NCI-H128 (cell line): ENCODE measurements around the gene SCTR.

Experiments used
- DNase-seq: peaks from one replicate; lab custom pipeline; 2025; ENCODE audit not compliant: unreplicated experiment; lab: John Stamatoyannopoulos, UW

SCTR gene

GRCh38 chr2:119488245-119489214, 35.8 kb downstream of the SCTR start:
- DNase-seq, result no peak

DNA sequence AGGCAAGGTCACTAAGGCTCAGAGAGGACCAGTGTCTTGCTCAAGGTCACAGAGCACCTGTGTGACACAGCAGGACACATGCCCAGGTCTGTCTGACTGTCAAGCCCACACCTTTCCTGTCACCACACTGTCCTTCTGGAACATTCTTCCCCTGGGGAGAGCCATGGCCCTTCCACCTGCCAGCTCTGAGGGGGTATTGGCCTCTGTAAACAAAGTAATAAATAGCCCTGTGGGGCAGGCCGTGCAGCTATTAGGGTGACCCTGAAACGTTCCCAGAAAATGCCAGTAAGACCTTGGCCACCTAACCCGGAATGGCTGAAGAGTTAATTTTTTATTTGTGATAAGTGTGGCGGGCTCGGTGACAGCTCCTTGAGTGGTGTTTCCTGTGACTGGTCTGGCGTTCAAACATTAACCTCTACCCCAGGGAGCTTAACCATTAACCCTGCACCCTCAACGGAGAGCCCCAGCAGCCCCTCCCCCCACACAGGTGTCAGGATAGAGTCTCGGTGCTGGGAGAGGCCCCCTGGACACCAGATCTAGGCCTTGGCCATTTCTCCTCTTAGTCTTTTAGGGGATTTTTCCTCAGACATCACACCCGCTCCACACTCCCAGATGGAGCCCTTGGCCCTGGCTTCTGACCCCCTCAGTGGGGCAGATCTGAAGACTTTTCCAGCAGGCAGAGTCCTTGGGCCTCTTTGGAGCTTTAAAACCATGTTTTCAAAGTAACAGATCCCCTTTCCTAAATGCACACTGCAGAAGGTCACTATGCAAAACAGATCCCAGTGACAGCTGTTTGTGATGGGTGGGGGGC, 36.6 kb downstream of the SCTR start:
- no peak for DNase-seq

- DNase-seq, result no peak
Observed at GRCh38 chr2:119486886-119487285, 37.4 kb downstream of the SCTR start.

- DNase-seq, result no peak
Observed at GRCh38 chr2:119486196-119486827, 38.0 kb downstream of the SCTR start.

DNA sequence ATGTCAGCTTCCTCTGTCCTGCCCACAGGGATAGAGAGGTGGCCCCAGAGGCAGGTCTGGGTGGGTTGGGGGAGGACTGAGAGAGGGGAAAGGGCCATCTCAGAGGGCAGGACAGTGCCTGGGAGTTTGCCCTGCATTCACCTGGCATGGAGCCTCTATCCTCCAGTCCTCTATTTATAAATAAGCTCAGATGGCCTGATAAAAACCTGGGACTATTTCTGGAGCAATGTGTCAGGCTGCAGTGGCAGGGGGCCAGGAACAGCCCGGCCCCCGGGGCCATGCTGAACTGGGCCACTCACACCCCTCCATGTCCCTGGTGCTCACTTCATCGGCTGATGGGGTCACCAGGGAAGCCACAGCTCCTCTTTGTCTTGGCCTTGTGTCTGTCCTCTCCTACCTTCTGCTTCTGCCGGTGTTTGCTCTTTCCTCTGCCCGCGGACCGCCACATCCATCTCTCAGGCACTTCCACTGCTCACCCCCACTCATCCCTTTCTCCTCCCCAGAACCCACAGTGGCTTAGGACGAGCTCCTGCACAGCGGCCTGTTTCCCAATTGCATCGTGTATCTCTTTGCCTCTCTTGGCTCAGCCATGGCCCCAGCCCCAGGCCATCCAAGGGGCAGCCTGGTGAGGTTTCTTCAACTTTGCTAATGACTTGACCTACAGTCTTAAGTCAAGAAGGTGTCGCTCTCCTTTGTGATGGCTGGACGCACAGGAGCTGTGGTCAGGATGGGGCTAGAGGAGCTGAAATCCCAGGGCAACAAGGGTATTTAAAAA, 38.8 kb downstream of the SCTR start:
- no peak for DNase-seq

GRCh38 chr2:119484834-119485233, 39.4 kb downstream of the SCTR start:
- no peak for DNase-seq

DNA sequence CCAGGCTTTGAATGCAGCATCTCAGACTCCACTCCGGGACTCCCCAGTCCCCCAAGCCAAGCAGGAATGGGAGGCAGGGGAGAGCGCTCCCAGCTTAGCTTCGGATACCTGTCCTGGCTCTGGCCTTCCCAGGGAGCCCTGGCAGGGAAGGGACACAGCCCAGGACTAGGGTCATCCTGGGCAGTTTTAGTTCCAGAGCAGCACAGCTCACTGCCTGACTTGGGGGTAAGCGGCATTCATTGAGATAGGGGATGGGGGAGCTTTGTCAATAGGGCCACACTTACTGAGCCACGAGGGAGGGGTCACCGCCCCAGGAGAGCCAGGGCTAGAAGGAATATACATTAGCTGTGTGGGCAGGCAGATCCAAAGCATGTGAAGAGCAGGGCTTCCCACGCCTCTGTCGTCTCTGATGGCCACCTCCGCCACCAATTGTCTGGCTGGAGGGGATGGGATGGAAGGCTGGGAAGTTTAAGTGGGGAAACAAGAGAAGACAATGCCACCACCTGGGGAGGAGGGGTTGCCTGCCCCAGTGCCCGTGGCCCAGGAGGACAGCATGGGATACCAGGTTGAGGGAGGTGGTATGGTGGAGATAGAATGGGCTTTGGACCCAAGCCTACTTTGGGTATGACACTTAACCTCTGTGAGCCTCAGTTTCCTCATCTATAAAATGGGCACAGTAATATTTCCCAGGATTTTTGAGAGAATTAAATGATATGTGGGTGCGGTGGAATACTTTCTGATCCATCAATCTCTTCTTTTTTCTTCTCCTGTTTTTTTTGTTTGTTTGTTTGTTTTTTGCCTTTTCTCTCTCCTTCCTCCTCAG, 40.2 kb downstream of the SCTR start:
- no peak for DNase-seq

GRCh38 chr2:119483395-119483753, 40.9 kb downstream of the SCTR start:
- no peak for DNase-seq

GRCh38 chr2:119482481-119483394, 41.5 kb downstream of the SCTR start:
- no peak for DNase-seq

DNA sequence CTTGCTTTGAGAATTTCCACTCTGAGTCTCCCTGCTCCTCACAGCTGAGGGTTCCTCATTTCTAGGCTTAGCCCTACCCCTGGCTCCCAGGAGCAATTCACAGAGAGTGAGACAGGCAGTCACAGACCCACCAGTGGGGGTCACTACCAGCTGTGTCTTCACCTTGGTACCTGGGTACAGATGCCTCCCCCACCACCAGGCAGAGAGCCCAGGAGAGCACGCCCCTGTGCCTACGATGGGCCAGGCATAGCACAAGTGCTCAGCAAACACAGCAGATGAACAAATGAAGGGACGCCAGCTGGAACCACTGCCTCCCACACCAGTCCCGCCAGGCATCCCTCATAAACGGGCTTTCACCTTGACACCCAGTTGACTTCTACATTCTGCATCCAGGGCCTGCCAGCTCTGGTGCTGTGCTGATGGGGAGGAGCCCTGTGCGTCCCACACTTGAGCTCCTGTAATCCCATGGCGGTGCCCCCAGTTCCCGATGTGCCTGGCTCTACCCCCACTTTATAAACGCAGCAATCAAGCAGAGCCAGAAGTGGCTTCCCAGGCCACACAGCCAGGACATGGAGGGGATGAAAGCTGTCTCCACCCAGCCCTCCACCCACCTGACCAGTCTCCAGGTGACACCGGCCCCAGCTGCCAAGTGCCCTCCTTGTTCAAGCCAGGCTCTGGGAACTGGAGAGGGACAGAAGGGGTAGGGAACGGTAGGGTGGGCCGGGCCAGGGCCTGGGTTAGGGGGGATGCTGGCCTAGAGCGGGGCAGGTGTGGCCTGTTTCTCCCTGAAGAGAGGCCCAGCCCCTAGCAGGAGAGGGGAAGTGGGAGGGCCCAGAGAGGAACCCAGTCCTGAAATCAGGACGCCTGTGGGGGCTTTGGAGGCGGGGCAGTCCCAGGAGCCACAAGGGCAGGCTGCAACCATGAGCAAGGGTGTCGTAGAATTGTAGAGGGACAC, 42.5 kb downstream of the SCTR start:
- no peak for DNase-seq

DNA sequence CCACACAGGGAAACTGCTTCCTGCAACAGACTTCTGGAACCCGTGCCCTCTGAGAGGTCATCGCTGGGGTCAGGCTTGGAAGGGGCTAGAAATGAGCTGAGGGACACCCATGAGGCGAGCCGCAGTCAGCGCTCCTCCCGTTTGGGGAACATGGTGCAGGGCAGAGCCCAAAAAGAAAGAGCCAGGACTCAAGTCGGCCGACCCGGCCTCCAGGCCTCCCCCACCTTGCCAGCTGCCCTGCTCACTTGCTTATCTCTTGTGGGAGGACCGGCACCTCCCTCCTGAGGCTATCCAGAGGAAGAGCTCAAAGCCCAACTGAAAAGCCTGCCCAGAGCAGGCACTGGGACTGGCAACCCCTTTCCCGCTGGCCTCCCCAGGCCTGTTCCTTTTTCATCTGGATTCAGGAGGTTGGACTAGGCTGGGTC, 43.6 kb downstream of the SCTR start:
- no peak for DNase-seq

- DNase-seq, result no peak
Observed at GRCh38 chr2:119480184-119480583, 44.1 kb downstream of the SCTR start.

DNA sequence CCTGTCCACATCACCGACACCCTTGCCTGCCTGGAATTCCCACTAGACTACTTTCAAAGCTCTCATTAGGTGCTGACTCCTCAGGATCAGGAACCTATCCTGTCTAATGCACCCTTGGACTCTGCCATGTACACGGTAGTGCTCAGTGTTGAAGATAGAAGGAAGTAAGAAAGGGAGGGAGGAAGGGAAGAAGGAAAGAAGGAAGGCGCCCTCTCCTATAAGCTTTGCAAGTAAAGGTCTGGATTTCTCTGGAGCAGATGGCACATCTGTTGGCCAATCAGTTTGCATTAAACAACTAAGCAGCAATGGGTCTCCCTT, 45.3 kb downstream of the SCTR start:
- no peak for DNase-seq

DNA sequence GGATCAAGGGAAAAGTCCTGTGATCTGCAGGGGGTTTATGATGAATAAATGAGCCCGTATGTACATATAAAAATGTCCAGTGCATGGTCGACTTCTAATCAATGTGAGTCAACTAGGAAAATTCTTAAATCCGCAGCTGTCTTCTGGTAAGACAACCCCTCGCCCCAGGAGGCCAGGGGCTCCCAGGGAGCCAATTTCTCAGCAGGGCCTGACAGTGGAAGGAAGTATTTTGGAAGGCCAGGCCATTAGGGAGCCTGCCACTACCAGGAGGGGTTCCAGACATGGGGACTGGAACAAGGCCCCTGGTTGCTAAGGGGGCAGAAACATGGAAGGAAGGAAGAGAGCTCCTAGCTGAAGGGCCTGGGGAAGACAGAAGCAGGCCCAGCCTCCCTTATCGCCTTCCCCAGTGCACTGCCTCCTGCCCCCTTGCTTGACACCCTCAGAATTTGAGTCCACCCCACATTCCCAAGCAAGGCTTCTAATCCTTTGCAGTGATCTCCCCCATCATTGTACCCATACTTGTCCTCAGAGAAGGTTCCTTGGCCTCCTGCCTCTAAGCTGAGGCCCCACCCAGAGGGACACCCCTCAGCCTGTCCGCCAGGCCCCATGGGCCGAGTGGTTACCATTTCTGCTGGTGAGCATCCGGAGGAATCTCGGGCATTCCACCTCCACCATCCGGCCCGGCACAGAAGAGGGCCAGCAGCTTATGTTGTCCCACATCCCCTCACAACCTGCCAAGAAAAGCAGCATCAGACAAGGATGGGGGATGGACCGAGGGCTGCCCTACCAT, 45.9 kb downstream of the SCTR start:
- no peak for DNase-seq

DNA sequence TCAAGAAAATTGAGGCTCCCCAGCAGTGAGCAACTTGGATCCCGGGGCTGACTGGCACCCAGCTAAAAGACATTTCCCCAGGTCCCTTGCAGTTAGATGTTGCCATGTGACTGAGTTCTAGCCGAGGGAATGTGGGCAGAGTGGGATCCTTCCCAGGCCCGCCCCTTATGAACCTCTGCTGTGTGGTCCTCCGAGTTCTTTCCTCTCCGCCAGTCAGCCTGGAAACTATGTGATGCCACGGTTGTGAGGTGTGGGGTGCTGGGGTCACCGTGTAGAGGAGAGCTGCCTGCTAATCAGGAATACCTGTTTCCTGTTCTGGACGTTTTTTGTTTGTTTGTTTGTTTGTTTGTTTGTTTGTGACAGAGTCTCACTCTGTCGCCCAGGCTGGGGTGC, 47.2 kb downstream of the SCTR start:
- DNase-seq, result no peak

DNA sequence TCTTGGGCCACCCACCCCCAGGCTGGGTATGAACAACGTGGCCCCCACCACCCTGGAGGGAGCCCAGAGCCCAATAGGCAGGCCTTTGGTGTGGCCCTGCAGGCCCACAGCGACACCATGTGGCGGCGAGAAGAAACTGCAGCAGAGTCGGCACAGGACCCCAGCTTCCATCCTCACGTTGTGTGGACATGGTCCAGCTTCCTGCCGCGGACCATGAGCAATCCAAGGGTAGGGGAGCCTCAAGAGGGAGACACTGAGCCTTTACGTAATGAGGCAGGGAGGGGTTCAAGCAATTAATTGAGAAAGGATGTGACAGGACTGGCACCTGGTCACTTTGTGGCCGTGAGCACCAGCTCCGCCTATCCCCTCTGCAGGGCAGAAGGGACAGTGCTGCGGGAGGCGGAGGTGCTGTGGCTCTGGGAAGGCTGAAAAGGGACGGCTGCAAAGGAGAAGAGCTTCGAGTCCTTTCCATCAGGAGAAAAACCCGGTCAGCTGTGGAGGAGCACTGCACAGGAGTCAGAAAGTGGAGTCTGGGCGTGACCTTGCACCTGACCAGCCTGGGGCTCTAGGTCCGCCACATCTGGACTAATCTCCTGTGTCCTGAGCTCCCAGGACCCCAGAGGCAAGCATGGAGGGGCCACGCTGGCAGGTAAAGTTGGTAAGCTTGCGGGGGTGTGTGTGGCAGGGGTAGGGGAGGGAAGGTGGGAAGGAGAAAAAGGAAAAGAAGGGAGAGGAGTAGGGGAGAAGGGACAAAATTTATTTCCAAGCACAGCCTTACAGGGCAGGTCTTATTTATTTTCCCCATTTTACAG, 47.8 kb downstream of the SCTR start:
- DNase-seq, result no peak
